ENCODE results near the gene FGF1. TPM values are rescaled to one million over a fixed set of nuclear protein-coding genes. Genes with fewer than 3 reads are reported as not detected.

Gene FGF1
- total and polyA plus RNA-seq, 8 donors = 0.73 to 3.5 (median 1.0) TPM; not detected in 3

GRCh38 chr5:142592365-142592764 lies 93.5 kb downstream of the FGF1 start:
- 73 to 81% (median 75%) methylated on average over 4 of the region's 4 CpGs for WGBS, 5 donors
- no peak for DNase-seq
- H3K36me3 ChIP-seq = no peaks in the 10 kb centered on the region
- H3K9me3 ChIP-seq = no peaks in the 10 kb centered on the region
- no peaks in the 10 kb centered on the region for H3K27me3 ChIP-seq
- TF ChIP-seq EP300 (IDR thresholded peaks at IDR 0.05) = no peak
- TF ChIP-seq CTCF (IDR thresholded peaks at IDR 0.05) = no peak
- TF ChIP-seq POLR2AphosphoS5 (IDR thresholded peaks at IDR 0.05) = no peak
- H3K4me3 ChIP-seq = no peak overlapping the region
- no peaks in the 10 kb centered on the region for H3K4me1 ChIP-seq
- intact Hi-C loops (cut with DNase I; ENCODE audit: low total_unique reads) = no loop called here
- no peak overlapping the region for H3K27ac ChIP-seq

GRCh38 chr5:142590451-142591231 lies 95.2 kb downstream of the FGF1 start:
- no peaks in the 10 kb centered on the region for H3K4me1 ChIP-seq
- no peak overlapping the region for H3K4me3 ChIP-seq
- WGBS, 5 donors = 57 to 71% (median 60%) methylated on average over 4 of the region's 4 CpGs
- H3K9me3 ChIP-seq = no peaks in the 10 kb centered on the region
- no peak for DNase-seq
- H3K27ac ChIP-seq = peak overlapping the region in 3 of 5 donors; percentile 23 to 51 (median 29)
- no peaks in the 10 kb centered on the region for H3K27me3 ChIP-seq
- no peaks in the 10 kb centered on the region for H3K36me3 ChIP-seq
- intact Hi-C loops (cut with DNase I; ENCODE audit: low total_unique reads) = no loop called here
- no peak for TF ChIP-seq CTCF (IDR thresholded peaks at IDR 0.05)
- no peak for TF ChIP-seq POLR2A (IDR thresholded peaks at IDR 0.05)
- TF ChIP-seq POLR2AphosphoS5 (IDR thresholded peaks at IDR 0.05) = peak in 1 of 3 donors; percentile 10
- TF ChIP-seq EP300 (IDR thresholded peaks at IDR 0.05) = no peak

GRCh38 chr5:142589720-142590119 lies 96.2 kb downstream of the FGF1 start:
- DNase-seq = no peak
- Histone ChIP-seq H3K27ac (peak overlapping the region in 1 of 5 donors; percentile 51), H3K4me1 (no peaks in the 10 kb centered on the region), H3K27me3 (no peaks in the 10 kb centered on the region), H3K36me3 (no peaks in the 10 kb centered on the region), H3K4me3 (no peak overlapping the region), H3K9me3 (no peaks in the 10 kb centered on the region)
- 94 to 100% (median 97%) methylated on average over 1 of the region's 1 CpG for WGBS, 5 donors
- intact Hi-C loops (cut with DNase I; ENCODE audit: low total_unique reads) = no loop called here
- TF ChIP-seq EP300 (IDR thresholded peaks at IDR 0.05) = no peak
- no peak for TF ChIP-seq POLR2A (IDR thresholded peaks at IDR 0.05)
- no peak for TF ChIP-seq POLR2AphosphoS5 (IDR thresholded peaks at IDR 0.05)
- no peak for TF ChIP-seq CTCF (IDR thresholded peaks at IDR 0.05)

- DNase-seq = peak; percentile 32 to 37
- TF ChIP-seq POLR2AphosphoS5 (IDR thresholded peaks at IDR 0.05) = no peak
- peak in 2 of 7 experiments; percentile 19 to 39 for TF ChIP-seq CTCF (IDR thresholded peaks at IDR 0.05)
- H3K4me1 ChIP-seq = no peaks in the 10 kb centered on the region
- no peak overlapping the region for H3K27ac ChIP-seq
- H3K4me3 ChIP-seq = no peak overlapping the region
- intact Hi-C loops (cut with DNase I; ENCODE audit: low total_unique reads) = no loop called here
- no peaks in the 10 kb centered on the region for H3K27me3 ChIP-seq
- 50 to 60% (median 57%) methylated on average over 6 of the region's 6 CpGs for WGBS, 5 donors
- no peaks in the 10 kb centered on the region for H3K36me3 ChIP-seq
- no peaks in the 10 kb centered on the region for H3K9me3 ChIP-seq
Observed at GRCh38 chr5:142587354-142587965, 98.4 kb downstream of the FGF1 start.

Data from stomach (tissue), 9 donors.